HCT116 (cell line): ENCODE data around the gene NAGLU. TPM values are rescaled to one million over a fixed set of nuclear protein-coding genes. Genes with fewer than 3 reads are reported as not detected.

Experiments used
- ATAC-seq: fragments of 200-7000 bp; cut with Tn5 transposase; 2 replicates; pipeline ENCODE4 v1.9.1; 2020; ENCODE audit warnings: mild to moderate bottlenecking, moderate library complexity
- BruUV-seq: library from RNA; stranded (reverse); fragments of 400-500 nt; replicated peaks from 2 replicates; lab custom pipeline; 2021; lab: Mats Ljungman, UMichigan
- CTCF ChIA-PET: fragments of 300-600 bp; sonication (Branson Sonifier 250); formaldehyde crosslinking; loops from one replicate; lab custom pipeline; 2021; ENCODE audit warnings: antibody characterized with exemption; lab: Charles Lee
- POLR2A ChIA-PET: fragments of 300-600, 350-600 bp; sonication (Branson Sonifier 250); formaldehyde crosslinking; loops from one replicate; lab custom pipeline; 2021; ENCODE audit warnings: antibody characterized with exemption; lab: Charles Lee
- RAD21 ChIA-PET, 2 experiments: fragments of 300-600 bp; sonication (Branson Sonifier 250); formaldehyde crosslinking; loops; one replicate each; lab custom pipeline; 2023; ENCODE audit warnings: low total read pairs in 2 of 2; ENCODE audit not compliant: uncharacterized antibody in 2 of 2, unreplicated experiment in 2 of 2, low non-redundant PET in 1 of 2; lab: Charles Lee
- DNase-seq: peaks from one replicate; pipeline ENCODE4 v3.0.0-alpha.2; 2010; ENCODE audit warnings: low read depth, low spot score
- H2AFZ ChIP-seq: fragments of 200-600 bp; shearing (Covaris generic), sonication (generic); 2 replicates; pipeline ENCODE4 v1.6.1; 2017; ENCODE audit warnings: low read depth, mixed run types, mixed read lengths, antibody characterized with exemption, low read length; ENCODE audit not compliant: poor library complexity, severe bottlenecking
- H3K27ac ChIP-seq: 2 replicates; pipeline ENCODE4 v1.5.1; 2012; ENCODE audit warnings: low read depth, low read length
- H3K27me3 ChIP-seq: fragments of 200-600 bp; sonication (generic); 2 replicates; pipeline ENCODE4 v1.6.1; 2016; ENCODE audit warnings: mixed run types, low read length, mixed read lengths; ENCODE audit not compliant: insufficient read depth
- H3K36me3 ChIP-seq, 2 experiments: fragments of 200-500 bp in 1 of 2; fragments of 200-600 bp in 1 of 2; sonication (Bioruptor generic) in 1 of 2; sonication (generic) in 1 of 2; 2 replicates each; pipeline versions ENCODE4 v1.5.1 to v1.6.1; 2014 to 2016; ENCODE audit warnings: low read length in 2 of 2, inconsistent platforms in 1 of 2, mixed read lengths in 1 of 2, mixed run types in 1 of 2; ENCODE audit not compliant: insufficient read depth in 2 of 2, control insufficient read depth in 1 of 2
- H3K4me1 ChIP-seq, 2 experiments: fragments of 200-600 bp in 1 of 2; sonication (generic) in 1 of 2; 2 replicates each; pipeline versions ENCODE4 v1.5.1 to v1.6.1; 2012 to 2017; ENCODE audit warnings: low read length in 2 of 2, inconsistent platforms in 1 of 2, mild to moderate bottlenecking in 1 of 2, mixed read lengths in 1 of 2, mixed run types in 1 of 2, moderate library complexity in 1 of 2; ENCODE audit not compliant: insufficient read depth in 2 of 2, control insufficient read depth in 1 of 2
- H3K4me2 ChIP-seq: fragments of 200-600 bp; sonication (generic); 2 replicates; pipeline ENCODE4 v1.6.1; 2017; ENCODE audit warnings: mixed run types, low read length, mixed read lengths
- H3K4me3 ChIP-seq, 2 experiments: fragments of 200-600 bp in 1 of 2; sonication (generic) in 1 of 2; replicated peaks in 1 of 2; 2 replicates each; pipeline ENCODE4 v1.5.1; 2011 to 2016; ENCODE audit warnings: low read length in 2 of 2, control low read depth in 1 of 2, low read depth in 1 of 2, mild to moderate bottlenecking in 1 of 2, mixed read lengths in 1 of 2, mixed run types in 1 of 2
- H3K79me2 ChIP-seq: fragments of 200-600 bp; sonication (generic); 2 replicates; pipeline ENCODE4 v1.6.1; 2017; ENCODE audit warnings: mild to moderate bottlenecking, mixed run types, low read length, moderate library complexity, mixed read lengths; ENCODE audit not compliant: insufficient read depth
- H3K9ac ChIP-seq: fragments of 200-600 bp; sonication (generic); 2 replicates; pipeline ENCODE4 v1.6.1; 2016; ENCODE audit warnings: low read length, mixed read lengths
- H3K9me2 ChIP-seq: fragments of 200-600 bp; sonication (generic), shearing (Covaris generic); 2 replicates; pipeline ENCODE4 v1.6.1; 2017; ENCODE audit warnings: mixed run types, mild to moderate bottlenecking, moderate library complexity; ENCODE audit not compliant: insufficient read depth
- H3K9me3 ChIP-seq, 2 experiments: fragments of 200-500 bp in 1 of 2; fragments of 200-600 bp in 1 of 2; sonication (Bioruptor generic) in 1 of 2; sonication (generic) in 1 of 2; 2 replicates each; pipeline ENCODE4 v1.6.1; 2014 to 2017; ENCODE audit warnings: low read length in 2 of 2, mixed read lengths in 2 of 2, inconsistent platforms in 1 of 2, low read depth in 1 of 2, mild to moderate bottlenecking in 1 of 2, mixed run types in 1 of 2, moderate library complexity in 1 of 2; ENCODE audit not compliant: control insufficient read depth in 1 of 2, insufficient read depth in 1 of 2
- H4K20me1 ChIP-seq: fragments of 200-600 bp; sonication (generic), shearing (Covaris generic); 2 replicates; pipeline ENCODE4 v1.6.1; 2017; ENCODE audit warnings: mixed run types, mild to moderate bottlenecking, moderate library complexity; ENCODE audit not compliant: insufficient read depth
- CBX3 ChIP-seq: IDR thresholded peaks from 2 replicates; pipeline ENCODE4 v1.6.1; 2012; ENCODE audit warnings: low read depth
- CEBPB ChIP-seq: IDR thresholded peaks from 2 replicates; pipeline ENCODE4 v1.6.1; 2012; ENCODE audit warnings: low read depth
- CTCF ChIP-seq, 3 experiments: fragments of 200-600 bp in 1 of 3; sonication (generic) in 1 of 3; IDR thresholded peaks in 2 of 3; conservative IDR thresholded peaks in 1 of 3; 2 replicates each; pipeline ENCODE4 v1.5.1; 2012 to 2017; ENCODE audit warnings: low read depth in 2 of 3, low read length in 2 of 3, antibody characterized with exemption in 1 of 3, borderline replicate concordance in 1 of 3, control low read depth in 1 of 3, mild to moderate bottlenecking in 1 of 3, mixed read lengths in 1 of 3, mixed run types in 1 of 3, moderate library complexity in 1 of 3; ENCODE audit not compliant: insufficient read depth in 1 of 3
- EGR1 ChIP-seq: IDR thresholded peaks from 2 replicates; pipeline ENCODE4 v1.6.1; 2012; ENCODE audit warnings: low read depth
- ELF1 ChIP-seq: IDR thresholded peaks from 2 replicates; pipeline ENCODE4 v1.6.1; 2012; ENCODE audit warnings: low read depth, borderline replicate concordance
- EZH2phosphoT487 ChIP-seq: fragments of 200-600 bp; IDR thresholded peaks from 2 replicates; pipeline ENCODE4 v1.6.1; 2018; ENCODE audit warnings: antibody characterized with exemption, borderline replicate concordance
- MAX ChIP-seq: IDR thresholded peaks from 2 replicates; pipeline ENCODE4 v1.6.1; 2012
- POLR2AphosphoS5 ChIP-seq: IDR thresholded peaks from 2 replicates; pipeline ENCODE4 v1.6.1; 2011; ENCODE audit warnings: mild to moderate bottlenecking, low read depth, low read length, moderate library complexity
- RAD21 ChIP-seq: IDR thresholded peaks from 2 replicates; pipeline ENCODE4 v1.6.1; 2012; ENCODE audit warnings: low read depth, mild to moderate bottlenecking
- REST ChIP-seq: IDR thresholded peaks from 2 replicates; pipeline ENCODE4 v1.6.1; 2012; ENCODE audit warnings: low read depth
- SIN3A ChIP-seq: IDR thresholded peaks from 2 replicates; pipeline ENCODE4 v1.6.1; 2012; ENCODE audit warnings: low read depth
- SP1 ChIP-seq: IDR thresholded peaks from 2 replicates; pipeline ENCODE4 v1.6.1; 2012; ENCODE audit warnings: low read depth
- SRF ChIP-seq: IDR thresholded peaks from 2 replicates; pipeline ENCODE4 v1.6.1; 2012; ENCODE audit warnings: low read depth
- intact Hi-C: fragments of 100-400 bp; cut with micrococcal nuclease; formaldehyde crosslinking; loops from 2 replicates; pipeline ENCODE4 v1.10.0; 2022
- total RNA-seq: library from RNA; stranded (reverse); gene quantifications from one replicate; pipeline ENCODE4 v1.2.1, GENCODE V29; 2021; ENCODE audit not compliant: unreplicated experiment

Gene NAGLU
- total RNA-seq, 1 experiment from 2014 or later, result 17.7 TPM

GRCh38 chr17:42564815-42565522 is 28.9 kb downstream of the NAGLU start:
- ChIA-PET CTCF (no interaction called here), POLR2A (no interaction called here), RAD21 (no interaction called here)
- Histone ChIP-seq H3K4me3 (no peak overlapping the region), H4K20me1 (no peaks in the 10 kb centered on the region), H3K27me3 (no peaks in the 10 kb centered on the region), H3K9ac (no peak overlapping the region), H3K36me3 (peaks cover 23 to 44% of the 10 kb centered on the region in 2 experiments), H3K4me2 (no peak overlapping the region), H3K79me2 (peaks cover 55% of the 10 kb centered on the region), H3K4me1 (peaks cover 23 to 51% of the 10 kb centered on the region in 2 experiments), H2AFZ (no peak overlapping the region), H3K9me3 (no peaks in the 10 kb centered on the region), H3K27ac (peak overlapping the region; percentile 89; the same call in 1 of the 2 replicates), H3K9me2 (no peaks in the 10 kb centered on the region)
- intact Hi-C loops, result no loop called here
- TF ChIP-seq SRF, result no peak
- TF ChIP-seq EZH2phosphoT487, result no peak
- TF ChIP-seq RAD21, result no peak
- TF ChIP-seq CBX3, result no peak
- ATAC-seq (no peak), DNase-seq (no peak)
- no TSS peak for BruUV-seq

DNA sequence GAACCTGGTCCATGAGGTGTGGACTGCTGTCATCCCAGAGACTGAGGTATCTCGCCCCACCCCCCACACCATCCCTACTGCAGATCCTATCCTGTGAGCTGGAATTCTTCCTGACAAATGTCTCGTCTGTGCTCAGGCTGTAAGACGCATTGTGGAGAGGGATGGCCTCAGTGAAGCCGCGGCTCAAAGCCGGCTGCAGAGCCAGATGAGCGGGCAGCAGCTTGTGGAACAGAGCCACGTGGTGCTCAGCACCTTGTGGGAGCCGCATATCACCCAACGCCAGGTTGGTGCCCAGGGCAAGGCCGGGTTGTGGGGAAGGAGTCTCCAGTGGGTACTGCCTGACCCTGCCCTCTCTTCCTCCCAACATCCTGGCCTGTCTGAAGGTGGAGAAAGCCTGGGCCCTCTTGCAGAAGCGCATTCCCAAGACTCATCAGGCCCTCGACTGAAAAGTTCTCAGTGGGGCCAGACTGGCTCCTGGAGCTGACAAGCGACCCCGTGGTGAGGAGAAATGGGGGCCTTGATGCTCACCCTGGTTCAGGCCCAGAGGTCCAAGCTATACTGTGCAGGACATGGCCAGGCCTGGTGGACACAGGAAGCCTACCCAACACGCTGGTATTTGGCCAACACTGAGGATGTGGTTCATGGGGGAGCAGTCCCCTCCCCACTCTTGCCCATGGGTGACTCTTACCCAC is 29.6 kb downstream of the NAGLU start:
- Histone ChIP-seq H3K27me3 (no peaks in the 10 kb centered on the region), H3K4me2 (peak overlapping the region; percentile 99; the same call in 1 of the 2 replicates), H4K20me1 (no peaks in the 10 kb centered on the region), H3K9me3 (no peaks in the 10 kb centered on the region), H3K27ac (peak overlapping the region; percentile 89), H3K36me3 (peaks cover 27 to 47% of the 10 kb centered on the region in 2 experiments), H3K9me2 (no peaks in the 10 kb centered on the region), H3K4me3 (no peak overlapping the region), H3K79me2 (peaks cover 55% of the 10 kb centered on the region), H3K4me1 (peaks cover 23 to 51% of the 10 kb centered on the region in 2 experiments), H2AFZ (no peak overlapping the region), H3K9ac (no peak overlapping the region; the same call in 1 of the 2 replicates)
- ATAC-seq (no peak), DNase-seq (no peak)
- RAD21 ChIA-PET, result no interaction called here
- no TSS peak for BruUV-seq
- POLR2A ChIA-PET, result interaction anchor here (1.4 kb wide), 1 partner anchor 13 kb away, joined by 4 read pairs; no protein-coding TSS in a partner anchor
- CTCF ChIA-PET, result no interaction called here
- intact Hi-C loops, result no loop called here
- TF ChIP-seq CTCF (IDR thresholded peaks at IDR 0.05 in 2 of 3, conservative IDR thresholded peaks at IDR 0.05 in 1 of 3; ENCODE audit: borderline replicate concordance in 1 of 3, insufficient read depth in 1 of 3, low read depth in 2 of 3, low read length in 2 of 3) (no peak), POLR2AphosphoS5 (no peak), SRF (no peak), EGR1 (no peak), ELF1 (no peak), SP1 (no peak), REST (no peak), MAX (no peak), SIN3A (no peak), CEBPB (no peak)
